Esophagus squamous epithelium (tissue), 5 donors: ENCODE results near the gene KIAA1671. TPM values are rescaled to one million over a fixed set of nuclear protein-coding genes. Genes with fewer than 3 reads are reported as not detected.

ENCODE experiments used
- DNase-seq: peaks from one replicate; lab custom pipeline; 2025; lab: John Stamatoyannopoulos, UW
- H3K27ac ChIP-seq, 4 donors: fragments of 200-600 bp; sonication (generic); one replicate each; pipeline ENCODE4 v1.5.1; 2016 to 2019; ENCODE audit warnings: mild to moderate bottlenecking in 1 of 4
- H3K27me3 ChIP-seq, 4 donors: fragments of 200-600 bp; sonication (generic); 1 replicate in 3 of 4; 2 replicates in 1 of 4; pipeline versions ENCODE4 v1.5.1 to v1.6.0; 2017 to 2021; ENCODE audit warnings: antibody characterized with exemption in 1 of 4
- H3K36me3 ChIP-seq, 3 donors: fragments of 200-600 bp; sonication (generic); one replicate each; pipeline ENCODE4 v1.5.1; 2016 to 2019
- H3K4me1 ChIP-seq, 3 donors: fragments of 200-600 bp; sonication (generic); one replicate each; pipeline ENCODE4 v1.5.1; 2017 to 2019
- H3K4me3 ChIP-seq, 4 donors: fragments of 200-600 bp; sonication (generic); 1 replicate in 3 of 4; 2 replicates in 1 of 4; pipeline ENCODE4 v1.5.1; 2016 to 2019; ENCODE audit warnings: mild to moderate bottlenecking in 2 of 4, moderate library complexity in 1 of 4
- H3K9me3 ChIP-seq, 3 donors: fragments of 200-600 bp; sonication (generic); one replicate each; pipeline ENCODE4 v1.5.1; 2016 to 2019
- CTCF ChIP-seq, 6 experiments: fragments of 450-650 bp in 4 of 6; fragments of 200-600 bp in 2 of 6; sonication (generic) in 2 of 6; IDR thresholded peaks; one replicate each; pipeline ENCODE4 v1.5.1; 2016 to 2019; ENCODE audit warnings: antibody characterized with exemption in 6 of 6, mild to moderate bottlenecking in 4 of 6, moderate library complexity in 4 of 6
- POLR2A ChIP-seq, 4 donors: fragments of 450-650 bp; IDR thresholded peaks; one replicate each; pipeline ENCODE4 v1.6.1; 2017; ENCODE audit warnings: antibody characterized with exemption in 4 of 4, mild to moderate bottlenecking in 4 of 4, moderate library complexity in 3 of 4
- WGBS, 2 donors: methylation state at CpG; one replicate each; pipeline ENCODE4 v1.1.5; 2018; 5-methylcytosine and 5-hydroxymethylcytosine counted together
- intact Hi-C: fragments of 100-400 bp; cut with DNase I; formaldehyde crosslinking; loops from one replicate; pipeline ENCODE4 v1.15.0; 2022
- total RNA-seq, 4 donors: library from RNA; depleted of rRNA; stranded (reverse); fragments of >200 nt; gene quantifications; one replicate each; pipeline ENCODE4 v1.1.0, GENCODE V29; 2016
- donor health status: DM: yes; HTN: yes; CAD: no.

The KIAA1671 gene
- total RNA-seq, 4 donors from 2014 or later: 43.1 to 73.2 (median 47.5) TPM

GRCh38 chr22:25114369-25115362, 162.2 kb downstream of the KIAA1671 start:
- peak overlapping the region in 3 of 4 donors; percentile 63 to 68 (median 64) for H3K4me3 ChIP-seq
- TF ChIP-seq POLR2A (IDR thresholded peaks at IDR 0.05) (no peak), CTCF (IDR thresholded peaks at IDR 0.05) (no peak)
- WGBS, 2 donors: 40 to 47% methylated on average over 16 to 17 of the region's 17 CpGs
- no peak for DNase-seq
- peaks cover 0 to 29% (median 0%) of the 10 kb centered on the region in 3 donors for H3K36me3 ChIP-seq
- peak overlapping the region; percentile 83 to 92 (median 87) for H3K27ac ChIP-seq
- no peaks in the 10 kb centered on the region for H3K27me3 ChIP-seq
- H3K9me3 ChIP-seq: no peaks in the 10 kb centered on the region
- peaks cover 30 to 83% (median 52%) of the 10 kb centered on the region in 3 donors for H3K4me1 ChIP-seq
- intact Hi-C loops: loop anchor here (10.0 kb wide), 1 partner anchor 50 kb away; no protein-coding TSS in a partner anchor

DNA sequence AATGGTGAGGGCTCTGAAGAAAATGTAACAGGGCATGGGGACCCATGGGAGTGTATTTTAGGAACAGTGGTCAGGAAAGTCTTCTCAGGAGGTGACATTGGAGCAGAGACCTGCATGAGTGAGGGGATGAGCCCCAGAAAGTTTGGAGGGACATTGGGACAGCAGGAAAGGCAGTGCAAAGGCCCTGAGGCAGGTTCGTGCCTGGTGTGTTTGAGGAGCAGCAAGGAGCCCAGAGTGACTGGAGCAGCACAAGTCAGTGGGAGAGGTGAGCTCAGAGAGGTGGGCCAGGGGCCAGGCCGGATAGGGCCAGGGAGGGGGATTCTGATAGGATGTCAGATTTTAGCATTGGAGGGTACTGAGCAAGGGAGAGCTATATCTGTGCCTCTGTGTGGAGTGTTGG, 167.1 kb downstream of the KIAA1671 start:
- Histone ChIP-seq H3K27me3 (no peaks in the 10 kb centered on the region), H3K9me3 (no peaks in the 10 kb centered on the region), H3K4me1 (peaks cover 17 to 60% (median 34%) of the 10 kb centered on the region in 3 donors), H3K4me3 (no peak overlapping the region), H3K27ac (peak overlapping the region; percentile 69 to 88 (median 84)), H3K36me3 (peaks cover 0 to 52% (median 0%) of the 10 kb centered on the region in 3 donors)
- DNase-seq: no peak
- TF ChIP-seq CTCF (IDR thresholded peaks at IDR 0.05) (no peak), POLR2A (IDR thresholded peaks at IDR 0.05) (no peak)
- 49 to 57% methylated on average over 2 of the region's 2 CpGs for WGBS, 2 donors
- intact Hi-C loops: loop anchor here (10.0 kb wide), 1 partner anchor 45 kb away; no protein-coding TSS in a partner anchor

DNA sequence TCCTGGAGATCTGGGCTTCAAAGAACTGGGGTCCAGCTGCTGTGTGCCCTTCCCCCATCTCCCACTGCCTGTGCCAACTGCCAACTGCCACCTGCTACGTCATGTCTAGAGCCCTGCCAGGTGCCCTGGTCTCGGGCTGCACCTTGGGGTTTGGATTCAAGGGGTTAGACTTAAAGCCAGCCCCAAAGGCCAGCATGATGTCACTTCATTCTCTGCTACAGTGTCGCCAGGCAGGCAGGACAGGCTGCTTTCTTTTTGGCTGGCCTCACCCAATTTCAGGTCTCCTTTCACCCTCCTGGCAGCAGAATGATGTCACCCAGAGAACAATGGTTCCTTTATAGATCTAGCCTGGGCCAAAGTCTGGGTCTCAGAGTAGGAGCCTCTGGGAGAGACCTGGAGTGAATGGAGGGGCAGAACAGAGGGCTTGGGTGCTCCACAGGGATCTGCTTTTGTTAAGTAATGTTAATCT, 167.6 kb downstream of the KIAA1671 start:
- 0 to 15% methylated on average over 1 to 2 of the region's 3 CpGs for WGBS, 2 donors

GRCh38 chr22:25120761-25121212, 168.3 kb downstream of the KIAA1671 start:
- TF ChIP-seq CTCF (IDR thresholded peaks at IDR 0.05) (no peak), POLR2A (IDR thresholded peaks at IDR 0.05) (no peak)
- H3K9me3 ChIP-seq: no peaks in the 10 kb centered on the region
- no peak overlapping the region for H3K4me3 ChIP-seq
- H3K36me3 ChIP-seq: peaks cover 0 to 52% (median 0%) of the 10 kb centered on the region in 3 donors
- peak overlapping the region; percentile 69 to 88 (median 84) for H3K27ac ChIP-seq
- no peaks in the 10 kb centered on the region for H3K27me3 ChIP-seq
- peaks cover 7 to 53% (median 25%) of the 10 kb centered on the region in 3 donors for H3K4me1 ChIP-seq
- DNase-seq: no peak
- intact Hi-C loops: no loop called here
- WGBS, 2 donors: 43 to 55% methylated on average over 9 to 12 of the region's 12 CpGs

More for the DNA sequence above, 167.6 kb downstream of the KIAA1671 start:
- no peaks in the 10 kb centered on the region for H3K9me3 ChIP-seq
- H3K4me1 ChIP-seq: peaks cover 13 to 55% (median 32%) of the 10 kb centered on the region in 3 donors
- peaks cover 0 to 52% (median 0%) of the 10 kb centered on the region in 3 donors for H3K36me3 ChIP-seq
- H3K27ac ChIP-seq: peak overlapping the region; percentile 69 to 88 (median 84)
- no peak for DNase-seq
- no peak overlapping the region for H3K4me3 ChIP-seq
- TF ChIP-seq POLR2A (IDR thresholded peaks at IDR 0.05): no peak
- TF ChIP-seq CTCF (IDR thresholded peaks at IDR 0.05): no peak
- no peaks in the 10 kb centered on the region for H3K27me3 ChIP-seq
- intact Hi-C loops: no loop called here
